Epithelial cell of esophagus (primary cell): ENCODE data around the gene SHROOM3.
A peak's percentile ranks its signal among the peaks of the same experiment; 100 is the strongest.

Source experiments
- DNase-seq: peaks from one replicate; pipeline ENCODE4 v3.0.0; 2010; ENCODE audit warnings: low read depth
- H3K4me3 ChIP-seq: 2 replicates; pipeline ENCODE4 v1.5.1; 2011; ENCODE audit warnings: mild to moderate bottlenecking, low read length, control low read depth
- TF ChIP-seq, protein P1 (sequence below): IDR thresholded peaks from 2 replicates; pipeline ENCODE4 v1.5.1; 2011; ENCODE audit warnings: low read depth, mild to moderate bottlenecking, low read length, control low read depth, inconsistent platforms; ENCODE audit not compliant: insufficient read depth; ENCODE audit errors: missing control alignments

SHROOM3 gene

DNA sequence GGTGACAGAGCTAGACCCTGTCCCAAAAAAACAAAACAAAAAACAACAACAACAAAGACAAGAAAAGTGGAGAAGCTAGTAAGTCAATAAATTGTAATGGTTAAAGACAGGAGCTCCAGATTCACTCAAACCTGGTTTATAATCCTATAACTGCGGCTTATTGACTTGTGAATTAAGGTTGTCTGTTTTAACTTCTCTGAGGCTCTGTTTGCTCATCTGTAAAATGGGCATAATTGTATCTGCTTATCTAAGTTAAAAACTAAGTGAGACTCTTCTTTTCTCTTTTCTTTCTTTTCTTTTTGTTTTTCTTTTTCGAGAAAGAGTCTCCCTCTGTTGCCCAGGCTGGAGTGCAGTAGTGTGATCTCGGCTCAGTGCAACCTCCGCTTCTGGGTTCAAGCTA, 378.0 kb downstream of the SHROOM3 start:
- no peak overlapping the region for H3K4me3 ChIP-seq
- no peak for DNase-seq
- TF ChIP-seq, protein P1, sequence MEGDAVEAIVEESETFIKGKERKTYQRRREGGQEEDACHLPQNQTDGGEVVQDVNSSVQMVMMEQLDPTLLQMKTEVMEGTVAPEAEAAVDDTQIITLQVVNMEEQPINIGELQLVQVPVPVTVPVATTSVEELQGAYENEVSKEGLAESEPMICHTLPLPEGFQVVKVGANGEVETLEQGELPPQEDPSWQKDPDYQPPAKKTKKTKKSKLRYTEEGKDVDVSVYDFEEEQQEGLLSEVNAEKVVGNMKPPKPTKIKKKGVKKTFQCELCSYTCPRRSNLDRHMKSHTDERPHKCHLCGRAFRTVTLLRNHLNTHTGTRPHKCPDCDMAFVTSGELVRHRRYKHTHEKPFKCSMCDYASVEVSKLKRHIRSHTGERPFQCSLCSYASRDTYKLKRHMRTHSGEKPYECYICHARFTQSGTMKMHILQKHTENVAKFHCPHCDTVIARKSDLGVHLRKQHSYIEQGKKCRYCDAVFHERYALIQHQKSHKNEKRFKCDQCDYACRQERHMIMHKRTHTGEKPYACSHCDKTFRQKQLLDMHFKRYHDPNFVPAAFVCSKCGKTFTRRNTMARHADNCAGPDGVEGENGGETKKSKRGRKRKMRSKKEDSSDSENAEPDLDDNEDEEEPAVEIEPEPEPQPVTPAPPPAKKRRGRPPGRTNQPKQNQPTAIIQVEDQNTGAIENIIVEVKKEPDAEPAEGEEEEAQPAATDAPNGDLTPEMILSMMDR = no peak

DNA sequence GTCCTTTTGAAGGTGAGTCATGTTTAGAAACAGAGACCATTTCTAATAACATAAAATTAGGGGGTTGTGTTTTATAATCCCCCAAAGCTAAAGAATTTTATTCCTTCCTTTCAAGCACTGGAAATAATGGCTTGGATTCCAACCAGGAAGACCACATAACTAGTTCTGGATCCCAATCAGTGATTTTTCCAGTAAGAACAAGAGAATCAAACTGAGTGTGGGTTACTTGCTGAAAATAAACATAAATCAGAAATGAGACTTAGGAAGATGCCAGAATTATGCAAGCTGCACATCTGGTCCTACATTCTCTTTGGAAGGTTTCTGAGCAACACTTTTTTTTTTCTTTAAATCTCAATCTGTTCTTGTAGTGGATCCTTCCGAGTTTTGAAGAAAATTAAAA, 386.6 kb downstream of the SHROOM3 start:
- no peak for DNase-seq
- no peak overlapping the region for H3K4me3 ChIP-seq
- TF ChIP-seq, protein P1 = no peak

DNA sequence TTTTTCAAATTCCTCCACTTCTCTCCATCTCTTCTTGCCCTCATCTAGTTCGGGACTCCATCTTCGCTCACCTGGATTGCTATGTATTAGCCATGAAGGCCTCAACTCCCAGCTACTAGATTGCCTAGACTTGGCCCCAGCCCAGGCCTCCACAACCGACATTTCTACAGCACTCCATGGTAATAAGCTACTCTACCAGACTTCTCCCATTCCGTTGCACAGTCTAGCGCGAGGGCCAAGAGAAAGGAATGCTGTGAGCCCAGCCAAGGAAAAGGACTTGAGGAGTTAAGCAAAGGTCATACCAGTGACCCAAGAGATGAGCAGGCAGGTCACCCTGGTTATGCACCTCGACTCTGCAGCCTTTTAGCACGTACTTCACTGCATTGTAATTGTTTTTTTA, 387.3 kb downstream of the SHROOM3 start:
- TF ChIP-seq, protein P1 = no peak
- no peak for DNase-seq

DNA sequence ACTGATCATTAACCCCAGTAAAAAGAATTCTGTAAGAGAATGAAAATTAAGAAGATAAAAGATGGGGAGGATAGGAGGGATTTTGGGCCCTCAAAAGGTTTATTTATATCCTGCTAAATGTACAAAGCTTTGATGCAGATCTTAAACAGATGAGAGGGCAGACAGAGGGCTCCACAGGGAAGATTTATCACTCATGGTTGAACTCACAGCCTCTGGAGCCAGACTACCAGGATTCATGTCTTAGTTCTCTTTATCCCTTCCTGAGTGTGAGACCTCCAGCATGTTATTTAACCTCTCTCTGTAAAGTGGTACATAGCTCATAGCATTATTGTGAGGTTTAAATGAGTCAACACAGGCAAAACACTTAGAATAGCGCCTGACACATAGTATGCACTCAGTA, 388.5 kb downstream of the SHROOM3 start:
- TF ChIP-seq, protein P1 = no peak
- no peak for DNase-seq
- no peak overlapping the region for H3K4me3 ChIP-seq

More for the DNA sequence above, 387.3 kb downstream of the SHROOM3 start:
- no peak overlapping the region for H3K4me3 ChIP-seq

DNA sequence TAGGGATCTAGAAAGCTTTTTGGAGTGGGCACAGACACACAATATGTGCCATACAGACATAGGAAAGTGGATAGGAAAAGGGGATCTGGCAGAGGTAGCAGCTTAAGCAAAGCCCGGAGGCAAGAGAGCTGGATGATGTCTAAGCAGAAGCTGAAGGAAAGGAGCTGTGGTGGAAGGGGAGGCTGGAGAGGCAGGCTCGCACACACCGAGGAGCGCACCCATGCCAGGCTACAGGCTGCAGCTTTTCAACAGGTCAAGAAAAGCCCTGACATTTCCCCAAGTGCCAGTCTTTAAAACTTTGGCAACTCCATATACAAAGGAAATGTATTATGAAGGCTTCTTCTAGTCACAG, 395.6 kb downstream of the SHROOM3 start:
- peak; percentile 9 for DNase-seq
- H3K4me3 ChIP-seq = no peak overlapping the region
- TF ChIP-seq, protein P1 = no peak

DNA sequence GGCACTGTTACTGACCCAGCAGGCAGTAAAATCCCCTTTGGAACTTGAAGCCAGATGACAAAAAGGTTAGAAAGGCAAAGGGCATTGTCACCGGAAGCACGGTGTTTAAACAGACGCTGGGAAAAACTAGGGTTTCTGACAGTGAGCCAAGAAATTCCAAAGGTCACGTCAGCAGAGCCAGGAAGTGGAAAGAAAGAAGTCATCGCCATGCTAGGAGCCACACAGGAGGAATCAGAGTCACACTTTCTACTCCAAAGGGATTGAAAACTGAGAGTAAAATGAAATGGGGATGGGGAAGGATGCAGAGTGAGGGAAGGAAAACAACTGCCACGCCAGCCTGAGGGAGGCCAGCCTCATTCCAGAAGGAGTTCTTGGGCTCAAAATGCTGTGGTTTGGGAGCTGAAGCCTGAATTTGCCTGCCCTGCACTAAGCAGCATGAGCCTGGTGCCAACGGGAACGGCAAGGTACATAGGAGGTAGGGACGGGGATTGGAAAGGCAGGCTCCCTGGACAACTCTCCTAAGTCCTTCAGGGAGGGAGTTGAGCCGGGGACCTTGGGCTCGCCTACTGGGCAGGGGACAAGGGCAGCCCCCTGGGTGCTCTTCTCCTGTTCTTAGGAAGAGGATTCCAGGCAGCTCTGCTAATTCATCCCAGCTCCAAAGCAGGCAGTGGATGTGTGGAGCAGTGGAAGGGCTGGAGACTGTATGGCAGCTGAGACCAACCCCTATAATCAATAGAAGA, 396.1 kb downstream of the SHROOM3 start:
- DNase-seq = peak; percentile 78
- H3K4me3 ChIP-seq = no peak overlapping the region
- TF ChIP-seq, protein P1 = no peak

DNA sequence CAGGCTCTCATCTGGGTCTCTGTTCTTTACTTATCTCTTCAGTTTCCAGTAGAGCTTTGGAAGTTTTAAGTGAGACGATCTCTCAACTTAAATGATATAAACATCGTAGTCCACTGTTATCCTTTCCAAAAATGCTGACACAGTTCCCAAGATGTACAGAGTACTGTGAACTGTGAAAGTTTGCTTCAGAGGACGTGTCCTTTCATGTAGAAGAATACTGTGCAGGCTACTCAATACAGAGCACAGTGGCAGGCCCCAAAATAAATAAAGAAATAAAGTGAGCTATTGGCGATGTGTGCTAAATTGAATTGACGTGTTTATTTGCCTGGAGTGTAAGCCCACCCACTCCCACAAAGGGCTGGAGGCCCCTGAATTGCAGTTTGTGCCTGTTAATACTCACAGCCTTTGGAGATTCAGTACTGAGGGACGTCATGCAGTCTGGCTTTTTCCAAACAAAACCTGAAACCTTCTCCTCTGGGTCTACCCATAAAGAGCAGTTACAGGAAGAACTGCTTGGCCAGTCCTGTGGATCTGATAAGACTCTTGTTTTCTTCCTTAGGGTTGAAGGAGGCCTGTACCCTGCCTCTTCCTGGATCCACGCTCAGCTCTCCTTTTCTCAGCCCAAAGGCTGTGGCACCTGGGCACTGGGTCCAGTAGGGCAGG, 396.8 kb downstream of the SHROOM3 start:
- DNase-seq = peak; percentile 50
- TF ChIP-seq, protein P1 = no peak
- H3K4me3 ChIP-seq = no peak overlapping the region
